HCT116 (cell line): ENCODE measurements around the gene VIPR1. TPM values are rescaled to one million over a fixed set of nuclear protein-coding genes. Genes with fewer than 3 reads are reported as not detected.

Experiments used
- ATAC-seq: fragments of 200-7000 bp; cut with Tn5 transposase; 2 replicates; pipeline ENCODE4 v1.9.1; 2020; ENCODE audit warnings: mild to moderate bottlenecking, moderate library complexity
- BruUV-seq: library from RNA; stranded (reverse); fragments of 400-500 nt; replicated peaks from 2 replicates; lab custom pipeline; 2021; lab: Mats Ljungman, UMichigan
- CTCF ChIA-PET: fragments of 300-600 bp; sonication (Branson Sonifier 250); formaldehyde crosslinking; loops from one replicate; lab custom pipeline; 2021; ENCODE audit warnings: antibody characterized with exemption; lab: Charles Lee
- POLR2A ChIA-PET: fragments of 300-600, 350-600 bp; sonication (Branson Sonifier 250); formaldehyde crosslinking; loops from one replicate; lab custom pipeline; 2021; ENCODE audit warnings: antibody characterized with exemption; lab: Charles Lee
- RAD21 ChIA-PET, 2 experiments: fragments of 300-600 bp; sonication (Branson Sonifier 250); formaldehyde crosslinking; loops; one replicate each; lab custom pipeline; 2023; ENCODE audit warnings: low total read pairs in 2 of 2; ENCODE audit not compliant: uncharacterized antibody in 2 of 2, unreplicated experiment in 2 of 2, low non-redundant PET in 1 of 2; lab: Charles Lee
- DNase-seq: peaks from one replicate; pipeline ENCODE4 v3.0.0-alpha.2; 2010; ENCODE audit warnings: low read depth, low spot score
- H2AFZ ChIP-seq: fragments of 200-600 bp; shearing (Covaris generic), sonication (generic); 2 replicates; pipeline ENCODE4 v1.6.1; 2017; ENCODE audit warnings: low read depth, mixed run types, mixed read lengths, antibody characterized with exemption, low read length; ENCODE audit not compliant: poor library complexity, severe bottlenecking
- H3K27ac ChIP-seq: 2 replicates; pipeline ENCODE4 v1.5.1; 2012; ENCODE audit warnings: low read depth, low read length
- H3K27me3 ChIP-seq: fragments of 200-600 bp; sonication (generic); 2 replicates; pipeline ENCODE4 v1.6.1; 2016; ENCODE audit warnings: mixed run types, low read length, mixed read lengths; ENCODE audit not compliant: insufficient read depth
- H3K36me3 ChIP-seq, 2 experiments: fragments of 200-500 bp in 1 of 2; fragments of 200-600 bp in 1 of 2; sonication (Bioruptor generic) in 1 of 2; sonication (generic) in 1 of 2; 2 replicates each; pipeline versions ENCODE4 v1.5.1 to v1.6.1; 2014 to 2016; ENCODE audit warnings: low read length in 2 of 2, inconsistent platforms in 1 of 2, mixed read lengths in 1 of 2, mixed run types in 1 of 2; ENCODE audit not compliant: insufficient read depth in 2 of 2, control insufficient read depth in 1 of 2
- H3K4me1 ChIP-seq, 2 experiments: fragments of 200-600 bp in 1 of 2; sonication (generic) in 1 of 2; 2 replicates each; pipeline versions ENCODE4 v1.5.1 to v1.6.1; 2012 to 2017; ENCODE audit warnings: low read length in 2 of 2, inconsistent platforms in 1 of 2, mild to moderate bottlenecking in 1 of 2, mixed read lengths in 1 of 2, mixed run types in 1 of 2, moderate library complexity in 1 of 2; ENCODE audit not compliant: insufficient read depth in 2 of 2, control insufficient read depth in 1 of 2
- H3K4me2 ChIP-seq: fragments of 200-600 bp; sonication (generic); 2 replicates; pipeline ENCODE4 v1.6.1; 2017; ENCODE audit warnings: mixed run types, low read length, mixed read lengths
- H3K4me3 ChIP-seq, 2 experiments: fragments of 200-600 bp in 1 of 2; sonication (generic) in 1 of 2; replicated peaks in 1 of 2; 2 replicates each; pipeline ENCODE4 v1.5.1; 2011 to 2016; ENCODE audit warnings: low read length in 2 of 2, control low read depth in 1 of 2, low read depth in 1 of 2, mild to moderate bottlenecking in 1 of 2, mixed read lengths in 1 of 2, mixed run types in 1 of 2
- H3K79me2 ChIP-seq: fragments of 200-600 bp; sonication (generic); 2 replicates; pipeline ENCODE4 v1.6.1; 2017; ENCODE audit warnings: mild to moderate bottlenecking, mixed run types, low read length, moderate library complexity, mixed read lengths; ENCODE audit not compliant: insufficient read depth
- H3K9ac ChIP-seq: fragments of 200-600 bp; sonication (generic); 2 replicates; pipeline ENCODE4 v1.6.1; 2016; ENCODE audit warnings: low read length, mixed read lengths
- H3K9me2 ChIP-seq: fragments of 200-600 bp; sonication (generic), shearing (Covaris generic); 2 replicates; pipeline ENCODE4 v1.6.1; 2017; ENCODE audit warnings: mixed run types, mild to moderate bottlenecking, moderate library complexity; ENCODE audit not compliant: insufficient read depth
- H3K9me3 ChIP-seq, 2 experiments: fragments of 200-500 bp in 1 of 2; fragments of 200-600 bp in 1 of 2; sonication (Bioruptor generic) in 1 of 2; sonication (generic) in 1 of 2; 2 replicates each; pipeline ENCODE4 v1.6.1; 2014 to 2017; ENCODE audit warnings: low read length in 2 of 2, mixed read lengths in 2 of 2, inconsistent platforms in 1 of 2, low read depth in 1 of 2, mild to moderate bottlenecking in 1 of 2, mixed run types in 1 of 2, moderate library complexity in 1 of 2; ENCODE audit not compliant: control insufficient read depth in 1 of 2, insufficient read depth in 1 of 2
- H4K20me1 ChIP-seq: fragments of 200-600 bp; sonication (generic), shearing (Covaris generic); 2 replicates; pipeline ENCODE4 v1.6.1; 2017; ENCODE audit warnings: mixed run types, mild to moderate bottlenecking, moderate library complexity; ENCODE audit not compliant: insufficient read depth
- ATF3 ChIP-seq: IDR thresholded peaks from 2 replicates; pipeline ENCODE4 v1.6.1; 2012
- CBX3 ChIP-seq: IDR thresholded peaks from 2 replicates; pipeline ENCODE4 v1.6.1; 2012; ENCODE audit warnings: low read depth
- CEBPB ChIP-seq: IDR thresholded peaks from 2 replicates; pipeline ENCODE4 v1.6.1; 2012; ENCODE audit warnings: low read depth
- EGR1 ChIP-seq: IDR thresholded peaks from 2 replicates; pipeline ENCODE4 v1.6.1; 2012; ENCODE audit warnings: low read depth
- EZH2 ChIP-seq: fragments of 200-600 bp; sonication (generic); IDR thresholded peaks from 2 replicates; pipeline ENCODE4 v1.6.1; 2017; ENCODE audit warnings: antibody characterized with exemption, mixed run types
- FOSL1 ChIP-seq: IDR thresholded peaks from 2 replicates; pipeline ENCODE4 v1.6.1; 2012; ENCODE audit warnings: low read depth
- JUND ChIP-seq: IDR thresholded peaks from 2 replicates; pipeline ENCODE4 v1.6.1; 2012
- POLR2A ChIP-seq: IDR thresholded peaks from 2 replicates; pipeline ENCODE4 v1.7.0; 2011; ENCODE audit warnings: borderline replicate concordance; ENCODE audit not compliant: insufficient read depth, insufficient read length; ENCODE audit errors: extremely low read depth
- POLR2AphosphoS5 ChIP-seq: IDR thresholded peaks from 2 replicates; pipeline ENCODE4 v1.6.1; 2011; ENCODE audit warnings: mild to moderate bottlenecking, low read depth, low read length, moderate library complexity
- REST ChIP-seq: IDR thresholded peaks from 2 replicates; pipeline ENCODE4 v1.6.1; 2012; ENCODE audit warnings: low read depth
- SP1 ChIP-seq: IDR thresholded peaks from 2 replicates; pipeline ENCODE4 v1.6.1; 2012; ENCODE audit warnings: low read depth
- SRF ChIP-seq: IDR thresholded peaks from 2 replicates; pipeline ENCODE4 v1.6.1; 2012; ENCODE audit warnings: low read depth
- TCF7L2 ChIP-seq: IDR thresholded peaks from 2 replicates; pipeline ENCODE4 v1.7.0; 2011; ENCODE audit warnings: borderline replicate concordance, inconsistent platforms; ENCODE audit not compliant: insufficient read depth, insufficient read length; ENCODE audit errors: extremely low read depth
- YY1 ChIP-seq: IDR thresholded peaks from 2 replicates; pipeline ENCODE4 v1.6.1; 2011; ENCODE audit warnings: low read length, low read depth, moderate library complexity, mild to moderate bottlenecking; ENCODE audit not compliant: insufficient replicate concordance; ENCODE audit errors: extremely low read depth
- intact Hi-C: fragments of 100-400 bp; cut with micrococcal nuclease; formaldehyde crosslinking; loops from 2 replicates; pipeline ENCODE4 v1.10.0; 2022
- total RNA-seq: library from RNA; stranded (reverse); gene quantifications from one replicate; pipeline ENCODE4 v1.2.1, GENCODE V29; 2021; ENCODE audit not compliant: unreplicated experiment
- TF ChIP-seq, protein P1 (sequence below): IDR thresholded peaks from 2 replicates; pipeline ENCODE4 v1.6.1; 2011; ENCODE audit warnings: mild to moderate bottlenecking, low read length, moderate library complexity; ENCODE audit not compliant: insufficient replicate concordance; ENCODE audit errors: extremely low read depth
- TF ChIP-seq, protein P2 (sequence below), 3 experiments: fragments of 200-600 bp in 1 of 3; sonication (generic) in 1 of 3; IDR thresholded peaks in 2 of 3; conservative IDR thresholded peaks in 1 of 3; 2 replicates each; pipeline ENCODE4 v1.5.1; 2012 to 2017; ENCODE audit warnings: low read depth in 2 of 3, low read length in 2 of 3, antibody characterized with exemption in 1 of 3, borderline replicate concordance in 1 of 3, control low read depth in 1 of 3, mild to moderate bottlenecking in 1 of 3, mixed read lengths in 1 of 3, mixed run types in 1 of 3, moderate library complexity in 1 of 3; ENCODE audit not compliant: insufficient read depth in 1 of 3
- TF ChIP-seq, protein P3 (sequence below): IDR thresholded peaks from 2 replicates; pipeline ENCODE4 v1.6.1; 2012

Gene VIPR1
- total RNA-seq, 1 experiment from 2014 or later: 9.6 TPM

- Histone ChIP-seq H4K20me1 (no peaks in the 10 kb centered on the region), H3K4me3 (no peak overlapping the region), H2AFZ (no peak overlapping the region), H3K4me2 (no peak overlapping the region), H3K27ac (no peak overlapping the region), H3K36me3 (no peaks in the 10 kb centered on the region), H3K9me2 (no peaks in the 10 kb centered on the region), H3K27me3 (no peaks in the 10 kb centered on the region), H3K79me2 (no peaks in the 10 kb centered on the region), H3K9me3 (no peaks in the 10 kb centered on the region), H3K9ac (no peak overlapping the region), H3K4me1 (peaks cover 18 to 70% of the 10 kb centered on the region in 2 experiments)
- intact Hi-C loops: no loop called here
- RAD21 ChIA-PET: no interaction called here
- CTCF ChIA-PET: no interaction called here
- POLR2A ChIA-PET: no interaction called here
- ATAC-seq (no peak), DNase-seq (no peak)
- no TSS peak for BruUV-seq
- TF ChIP-seq EZH2: no peak
- TF ChIP-seq YY1: no peak
- TF ChIP-seq REST: no peak
- TF ChIP-seq EGR1: no peak
- no peak for TF ChIP-seq CEBPB
- no peak for TF ChIP-seq JUND
- TF ChIP-seq SP1: no peak
- no peak for TF ChIP-seq ATF3
- TF ChIP-seq, protein P1, sequence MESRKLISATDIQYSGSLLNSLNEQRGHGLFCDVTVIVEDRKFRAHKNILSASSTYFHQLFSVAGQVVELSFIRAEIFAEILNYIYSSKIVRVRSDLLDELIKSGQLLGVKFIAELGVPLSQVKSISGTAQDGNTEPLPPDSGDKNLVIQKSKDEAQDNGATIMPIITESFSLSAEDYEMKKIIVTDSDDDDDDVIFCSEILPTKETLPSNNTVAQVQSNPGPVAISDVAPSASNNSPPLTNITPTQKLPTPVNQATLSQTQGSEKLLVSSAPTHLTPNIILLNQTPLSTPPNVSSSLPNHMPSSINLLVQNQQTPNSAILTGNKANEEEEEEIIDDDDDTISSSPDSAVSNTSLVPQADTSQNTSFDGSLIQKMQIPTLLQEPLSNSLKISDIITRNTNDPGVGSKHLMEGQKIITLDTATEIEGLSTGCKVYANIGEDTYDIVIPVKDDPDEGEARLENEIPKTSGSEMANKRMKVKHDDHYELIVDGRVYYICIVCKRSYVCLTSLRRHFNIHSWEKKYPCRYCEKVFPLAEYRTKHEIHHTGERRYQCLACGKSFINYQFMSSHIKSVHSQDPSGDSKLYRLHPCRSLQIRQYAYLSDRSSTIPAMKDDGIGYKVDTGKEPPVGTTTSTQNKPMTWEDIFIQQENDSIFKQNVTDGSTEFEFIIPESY: no peak
- TF ChIP-seq TCF7L2: no peak
- TF ChIP-seq POLR2A: no peak
- no peak for TF ChIP-seq FOSL1
- TF ChIP-seq SRF: no peak
- TF ChIP-seq CBX3: no peak
- TF ChIP-seq, protein P2, sequence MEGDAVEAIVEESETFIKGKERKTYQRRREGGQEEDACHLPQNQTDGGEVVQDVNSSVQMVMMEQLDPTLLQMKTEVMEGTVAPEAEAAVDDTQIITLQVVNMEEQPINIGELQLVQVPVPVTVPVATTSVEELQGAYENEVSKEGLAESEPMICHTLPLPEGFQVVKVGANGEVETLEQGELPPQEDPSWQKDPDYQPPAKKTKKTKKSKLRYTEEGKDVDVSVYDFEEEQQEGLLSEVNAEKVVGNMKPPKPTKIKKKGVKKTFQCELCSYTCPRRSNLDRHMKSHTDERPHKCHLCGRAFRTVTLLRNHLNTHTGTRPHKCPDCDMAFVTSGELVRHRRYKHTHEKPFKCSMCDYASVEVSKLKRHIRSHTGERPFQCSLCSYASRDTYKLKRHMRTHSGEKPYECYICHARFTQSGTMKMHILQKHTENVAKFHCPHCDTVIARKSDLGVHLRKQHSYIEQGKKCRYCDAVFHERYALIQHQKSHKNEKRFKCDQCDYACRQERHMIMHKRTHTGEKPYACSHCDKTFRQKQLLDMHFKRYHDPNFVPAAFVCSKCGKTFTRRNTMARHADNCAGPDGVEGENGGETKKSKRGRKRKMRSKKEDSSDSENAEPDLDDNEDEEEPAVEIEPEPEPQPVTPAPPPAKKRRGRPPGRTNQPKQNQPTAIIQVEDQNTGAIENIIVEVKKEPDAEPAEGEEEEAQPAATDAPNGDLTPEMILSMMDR (IDR thresholded peaks at IDR 0.05 in 2 of 3, conservative IDR thresholded peaks at IDR 0.05 in 1 of 3; ENCODE audit: borderline replicate concordance in 1 of 3, insufficient read depth in 1 of 3, low read depth in 2 of 3, low read length in 2 of 3): no peak
- TF ChIP-seq, protein P3, sequence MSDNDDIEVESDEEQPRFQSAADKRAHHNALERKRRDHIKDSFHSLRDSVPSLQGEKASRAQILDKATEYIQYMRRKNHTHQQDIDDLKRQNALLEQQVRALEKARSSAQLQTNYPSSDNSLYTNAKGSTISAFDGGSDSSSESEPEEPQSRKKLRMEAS: no peak
- TF ChIP-seq POLR2AphosphoS5: no peak
Observed at GRCh38 chr3:42499478-42499871, 3.0 kb upstream of the VIPR1 start.
